HCT116 (cell line): ENCODE measurements around the gene PNMA6E. TPM values are rescaled to one million over a fixed set of nuclear protein-coding genes. Genes with fewer than 3 reads are reported as not detected.

ENCODE experiments used
- ATAC-seq: fragments of 200-7000 bp; cut with Tn5 transposase; 2 replicates; pipeline ENCODE4 v1.9.1; 2020; ENCODE audit warnings: mild to moderate bottlenecking, moderate library complexity
- BruUV-seq: library from RNA; stranded (reverse); fragments of 400-500 nt; replicated peaks from 2 replicates; lab custom pipeline; 2021; lab: Mats Ljungman, UMichigan
- CTCF ChIA-PET: fragments of 300-600 bp; sonication (Branson Sonifier 250); formaldehyde crosslinking; loops from one replicate; lab custom pipeline; 2021; ENCODE audit warnings: antibody characterized with exemption; lab: Charles Lee
- POLR2A ChIA-PET: fragments of 300-600, 350-600 bp; sonication (Branson Sonifier 250); formaldehyde crosslinking; loops from one replicate; lab custom pipeline; 2021; ENCODE audit warnings: antibody characterized with exemption; lab: Charles Lee
- RAD21 ChIA-PET, 2 experiments: fragments of 300-600 bp; sonication (Branson Sonifier 250); formaldehyde crosslinking; loops; one replicate each; lab custom pipeline; 2023; ENCODE audit warnings: low total read pairs in 2 of 2; ENCODE audit not compliant: uncharacterized antibody in 2 of 2, unreplicated experiment in 2 of 2, low non-redundant PET in 1 of 2; lab: Charles Lee
- DNase-seq: peaks from one replicate; pipeline ENCODE4 v3.0.0-alpha.2; 2010; ENCODE audit warnings: low read depth, low spot score
- H2AFZ ChIP-seq: fragments of 200-600 bp; shearing (Covaris generic), sonication (generic); 2 replicates; pipeline ENCODE4 v1.6.1; 2017; ENCODE audit warnings: low read depth, mixed run types, mixed read lengths, antibody characterized with exemption, low read length; ENCODE audit not compliant: poor library complexity, severe bottlenecking
- H3K27ac ChIP-seq: 2 replicates; pipeline ENCODE4 v1.5.1; 2012; ENCODE audit warnings: low read depth, low read length
- H3K27me3 ChIP-seq: fragments of 200-600 bp; sonication (generic); 2 replicates; pipeline ENCODE4 v1.6.1; 2016; ENCODE audit warnings: mixed run types, low read length, mixed read lengths; ENCODE audit not compliant: insufficient read depth
- H3K36me3 ChIP-seq, 2 experiments: fragments of 200-500 bp in 1 of 2; fragments of 200-600 bp in 1 of 2; sonication (Bioruptor generic) in 1 of 2; sonication (generic) in 1 of 2; 2 replicates each; pipeline versions ENCODE4 v1.5.1 to v1.6.1; 2014 to 2016; ENCODE audit warnings: low read length in 2 of 2, inconsistent platforms in 1 of 2, mixed read lengths in 1 of 2, mixed run types in 1 of 2; ENCODE audit not compliant: insufficient read depth in 2 of 2, control insufficient read depth in 1 of 2
- H3K4me1 ChIP-seq, 2 experiments: fragments of 200-600 bp in 1 of 2; sonication (generic) in 1 of 2; 2 replicates each; pipeline versions ENCODE4 v1.5.1 to v1.6.1; 2012 to 2017; ENCODE audit warnings: low read length in 2 of 2, inconsistent platforms in 1 of 2, mild to moderate bottlenecking in 1 of 2, mixed read lengths in 1 of 2, mixed run types in 1 of 2, moderate library complexity in 1 of 2; ENCODE audit not compliant: insufficient read depth in 2 of 2, control insufficient read depth in 1 of 2
- H3K4me2 ChIP-seq: fragments of 200-600 bp; sonication (generic); 2 replicates; pipeline ENCODE4 v1.6.1; 2017; ENCODE audit warnings: mixed run types, low read length, mixed read lengths
- H3K4me3 ChIP-seq, 2 experiments: fragments of 200-600 bp in 1 of 2; sonication (generic) in 1 of 2; replicated peaks in 1 of 2; 2 replicates each; pipeline ENCODE4 v1.5.1; 2011 to 2016; ENCODE audit warnings: low read length in 2 of 2, control low read depth in 1 of 2, low read depth in 1 of 2, mild to moderate bottlenecking in 1 of 2, mixed read lengths in 1 of 2, mixed run types in 1 of 2
- H3K79me2 ChIP-seq: fragments of 200-600 bp; sonication (generic); 2 replicates; pipeline ENCODE4 v1.6.1; 2017; ENCODE audit warnings: mild to moderate bottlenecking, mixed run types, low read length, moderate library complexity, mixed read lengths; ENCODE audit not compliant: insufficient read depth
- H3K9ac ChIP-seq: fragments of 200-600 bp; sonication (generic); 2 replicates; pipeline ENCODE4 v1.6.1; 2016; ENCODE audit warnings: low read length, mixed read lengths
- H3K9me2 ChIP-seq: fragments of 200-600 bp; sonication (generic), shearing (Covaris generic); 2 replicates; pipeline ENCODE4 v1.6.1; 2017; ENCODE audit warnings: mixed run types, mild to moderate bottlenecking, moderate library complexity; ENCODE audit not compliant: insufficient read depth
- H3K9me3 ChIP-seq, 2 experiments: fragments of 200-500 bp in 1 of 2; fragments of 200-600 bp in 1 of 2; sonication (Bioruptor generic) in 1 of 2; sonication (generic) in 1 of 2; 2 replicates each; pipeline ENCODE4 v1.6.1; 2014 to 2017; ENCODE audit warnings: low read length in 2 of 2, mixed read lengths in 2 of 2, inconsistent platforms in 1 of 2, low read depth in 1 of 2, mild to moderate bottlenecking in 1 of 2, mixed run types in 1 of 2, moderate library complexity in 1 of 2; ENCODE audit not compliant: control insufficient read depth in 1 of 2, insufficient read depth in 1 of 2
- H4K20me1 ChIP-seq: fragments of 200-600 bp; sonication (generic), shearing (Covaris generic); 2 replicates; pipeline ENCODE4 v1.6.1; 2017; ENCODE audit warnings: mixed run types, mild to moderate bottlenecking, moderate library complexity; ENCODE audit not compliant: insufficient read depth
- ELF1 ChIP-seq: IDR thresholded peaks from 2 replicates; pipeline ENCODE4 v1.6.1; 2012; ENCODE audit warnings: low read depth, borderline replicate concordance
- EZH2 ChIP-seq: fragments of 200-600 bp; sonication (generic); IDR thresholded peaks from 2 replicates; pipeline ENCODE4 v1.6.1; 2017; ENCODE audit warnings: antibody characterized with exemption, mixed run types
- JUND ChIP-seq: IDR thresholded peaks from 2 replicates; pipeline ENCODE4 v1.6.1; 2012
- POLR2AphosphoS5 ChIP-seq: IDR thresholded peaks from 2 replicates; pipeline ENCODE4 v1.6.1; 2011; ENCODE audit warnings: mild to moderate bottlenecking, low read depth, low read length, moderate library complexity
- RAD21 ChIP-seq: IDR thresholded peaks from 2 replicates; pipeline ENCODE4 v1.6.1; 2012; ENCODE audit warnings: low read depth, mild to moderate bottlenecking
- SP1 ChIP-seq: IDR thresholded peaks from 2 replicates; pipeline ENCODE4 v1.6.1; 2012; ENCODE audit warnings: low read depth
- TCF7L2 ChIP-seq: IDR thresholded peaks from 2 replicates; pipeline ENCODE4 v1.7.0; 2011; ENCODE audit warnings: borderline replicate concordance, inconsistent platforms; ENCODE audit not compliant: insufficient read depth, insufficient read length; ENCODE audit errors: extremely low read depth
- ZNF274 ChIP-seq: fragments of 200-500 bp; sonication (Bioruptor generic); IDR thresholded peaks from 2 replicates; pipeline ENCODE4 v1.6.1; 2014; ENCODE audit warnings: mild to moderate bottlenecking, low read depth, low read length, inconsistent platforms
- intact Hi-C: fragments of 100-400 bp; cut with micrococcal nuclease; formaldehyde crosslinking; loops from 2 replicates; pipeline ENCODE4 v1.10.0; 2022
- total RNA-seq: library from RNA; stranded (reverse); gene quantifications from one replicate; pipeline ENCODE4 v1.2.1, GENCODE V29; 2021; ENCODE audit not compliant: unreplicated experiment
- TF ChIP-seq, protein P1 (sequence below), 3 experiments: fragments of 200-600 bp in 1 of 3; sonication (generic) in 1 of 3; IDR thresholded peaks in 2 of 3; conservative IDR thresholded peaks in 1 of 3; 2 replicates each; pipeline ENCODE4 v1.5.1; 2012 to 2017; ENCODE audit warnings: low read depth in 2 of 3, low read length in 2 of 3, antibody characterized with exemption in 1 of 3, borderline replicate concordance in 1 of 3, control low read depth in 1 of 3, mild to moderate bottlenecking in 1 of 3, mixed read lengths in 1 of 3, mixed run types in 1 of 3, moderate library complexity in 1 of 3; ENCODE audit not compliant: insufficient read depth in 1 of 3
- TF ChIP-seq, protein P2 (sequence below): IDR thresholded peaks from 2 replicates; pipeline ENCODE4 v1.6.1; 2012
- TF ChIP-seq, protein P3 (sequence below): IDR thresholded peaks from 2 replicates; pipeline ENCODE4 v1.6.1; 2012

The PNMA6E gene
- total RNA-seq, 1 experiment from 2014 or later, result not detected

DNA sequence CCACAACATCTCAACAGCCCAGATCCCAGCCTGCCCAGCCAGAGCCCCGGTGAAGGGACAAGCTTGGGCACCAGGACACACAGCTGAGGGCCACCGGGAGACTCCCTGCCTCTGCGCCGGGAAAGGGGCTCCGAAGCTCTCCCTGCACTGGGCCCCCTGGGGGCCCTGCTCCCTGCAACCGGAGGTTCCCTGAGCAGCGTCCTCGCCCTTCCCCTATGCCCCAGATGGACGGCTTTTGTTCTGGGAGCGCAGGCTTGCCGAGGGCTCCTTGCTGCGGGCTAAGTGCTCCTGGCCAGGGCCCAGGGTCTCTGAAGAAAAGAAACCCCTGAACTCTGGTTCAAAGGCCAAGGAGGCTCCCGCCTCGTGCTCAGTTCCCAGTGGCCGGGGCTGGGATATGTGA, 9.2 kb upstream of the PNMA6E start:
- CTCF ChIA-PET, result no interaction called here
- Histone ChIP-seq H3K9me3 (no peaks in the 10 kb centered on the region), H3K4me3 (no peak overlapping the region), H3K27me3 (no peaks in the 10 kb centered on the region), H2AFZ (no peak overlapping the region), H3K4me2 (no peak overlapping the region), H3K79me2 (no peaks in the 10 kb centered on the region), H3K9me2 (no peaks in the 10 kb centered on the region), H3K27ac (no peak overlapping the region), H4K20me1 (no peaks in the 10 kb centered on the region), H3K36me3 (no peaks in the 10 kb centered on the region), H3K9ac (no peak overlapping the region), H3K4me1 (no peaks in the 10 kb centered on the region)
- ATAC-seq, result no peak
- RAD21 ChIA-PET, result no interaction called here
- no peak for DNase-seq
- POLR2A ChIA-PET, result no interaction called here
- BruUV-seq, result no TSS peak
- intact Hi-C loops, result no loop called here
- TF ChIP-seq EZH2 (no peak), POLR2AphosphoS5 (no peak)

DNA sequence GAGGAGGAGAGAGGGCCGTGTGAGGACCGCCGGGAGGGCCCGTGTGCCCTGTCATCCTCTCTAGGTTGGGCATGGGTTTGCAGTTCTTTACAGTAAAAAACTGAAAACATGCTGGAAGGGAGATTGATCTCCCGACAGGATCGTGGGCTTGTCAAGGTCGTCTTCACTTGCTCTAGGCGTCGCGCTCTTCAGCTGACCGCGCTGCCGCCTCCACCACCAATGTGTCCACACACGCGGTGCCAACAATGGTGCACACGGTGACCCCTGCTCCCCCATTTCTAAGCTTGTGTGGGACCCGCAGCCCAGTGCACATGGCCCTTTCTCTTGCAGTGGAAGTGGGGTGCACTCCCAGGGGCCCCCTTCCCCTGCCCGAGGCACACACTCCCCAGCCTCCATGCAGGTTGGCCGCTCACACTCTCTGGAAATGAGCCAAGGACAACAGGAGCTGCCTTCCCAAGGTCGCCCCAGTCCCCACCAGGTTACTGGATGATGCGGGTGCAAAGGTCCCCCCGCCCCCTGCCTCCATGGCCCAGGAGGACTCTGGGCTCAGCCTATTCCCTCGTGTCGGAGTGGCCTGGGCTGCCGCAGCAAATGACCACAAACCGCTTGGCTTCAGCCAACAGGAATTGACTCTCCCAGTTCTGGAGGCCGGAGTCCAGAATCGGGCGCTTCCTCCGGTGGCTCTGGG, 8.4 kb upstream of the PNMA6E start:
- H3K4me2 ChIP-seq, result no peak overlapping the region
- POLR2A ChIA-PET, result no interaction called here

More for the DNA sequence above, 8.4 kb upstream of the PNMA6E start:
- H3K4me3 ChIP-seq, result no peak overlapping the region
- H3K79me2 ChIP-seq, result no peaks in the 10 kb centered on the region
- H2AFZ ChIP-seq, result no peak overlapping the region
- H3K4me1 ChIP-seq, result no peaks in the 10 kb centered on the region
- no peaks in the 10 kb centered on the region for H3K9me2 ChIP-seq
- no peaks in the 10 kb centered on the region for H3K9me3 ChIP-seq
- no peaks in the 10 kb centered on the region for H4K20me1 ChIP-seq
- ATAC-seq, result no peak
- no peaks in the 10 kb centered on the region for H3K36me3 ChIP-seq
- no TSS peak for BruUV-seq
- H3K27me3 ChIP-seq, result no peaks in the 10 kb centered on the region
- H3K9ac ChIP-seq, result no peak overlapping the region
- TF ChIP-seq RAD21, result no peak
- no peak for TF ChIP-seq JUND
- TF ChIP-seq, protein P1, sequence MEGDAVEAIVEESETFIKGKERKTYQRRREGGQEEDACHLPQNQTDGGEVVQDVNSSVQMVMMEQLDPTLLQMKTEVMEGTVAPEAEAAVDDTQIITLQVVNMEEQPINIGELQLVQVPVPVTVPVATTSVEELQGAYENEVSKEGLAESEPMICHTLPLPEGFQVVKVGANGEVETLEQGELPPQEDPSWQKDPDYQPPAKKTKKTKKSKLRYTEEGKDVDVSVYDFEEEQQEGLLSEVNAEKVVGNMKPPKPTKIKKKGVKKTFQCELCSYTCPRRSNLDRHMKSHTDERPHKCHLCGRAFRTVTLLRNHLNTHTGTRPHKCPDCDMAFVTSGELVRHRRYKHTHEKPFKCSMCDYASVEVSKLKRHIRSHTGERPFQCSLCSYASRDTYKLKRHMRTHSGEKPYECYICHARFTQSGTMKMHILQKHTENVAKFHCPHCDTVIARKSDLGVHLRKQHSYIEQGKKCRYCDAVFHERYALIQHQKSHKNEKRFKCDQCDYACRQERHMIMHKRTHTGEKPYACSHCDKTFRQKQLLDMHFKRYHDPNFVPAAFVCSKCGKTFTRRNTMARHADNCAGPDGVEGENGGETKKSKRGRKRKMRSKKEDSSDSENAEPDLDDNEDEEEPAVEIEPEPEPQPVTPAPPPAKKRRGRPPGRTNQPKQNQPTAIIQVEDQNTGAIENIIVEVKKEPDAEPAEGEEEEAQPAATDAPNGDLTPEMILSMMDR (IDR thresholded peaks at IDR 0.05 in 2 of 3, conservative IDR thresholded peaks at IDR 0.05 in 1 of 3; ENCODE audit: borderline replicate concordance in 1 of 3, insufficient read depth in 1 of 3, low read depth in 2 of 3, low read length in 2 of 3), result no peak
- no peak for TF ChIP-seq ELF1
- no peak for TF ChIP-seq TCF7L2
- TF ChIP-seq, protein P2, sequence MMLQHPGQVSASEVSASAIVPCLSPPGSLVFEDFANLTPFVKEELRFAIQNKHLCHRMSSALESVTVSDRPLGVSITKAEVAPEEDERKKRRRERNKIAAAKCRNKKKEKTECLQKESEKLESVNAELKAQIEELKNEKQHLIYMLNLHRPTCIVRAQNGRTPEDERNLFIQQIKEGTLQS, result no peak
- TF ChIP-seq ZNF274, result no peak
- no peak for TF ChIP-seq SP1
- TF ChIP-seq, protein P3, sequence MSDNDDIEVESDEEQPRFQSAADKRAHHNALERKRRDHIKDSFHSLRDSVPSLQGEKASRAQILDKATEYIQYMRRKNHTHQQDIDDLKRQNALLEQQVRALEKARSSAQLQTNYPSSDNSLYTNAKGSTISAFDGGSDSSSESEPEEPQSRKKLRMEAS, result no peak
- DNase-seq, result no peak
- RAD21 ChIA-PET, result no interaction called here
- CTCF ChIA-PET, result no interaction called here
- intact Hi-C loops, result no loop called here
- H3K27ac ChIP-seq, result no peak overlapping the region
